ENCODE data around the gene FCGR3A.

FCGR3A gene

DNA sequence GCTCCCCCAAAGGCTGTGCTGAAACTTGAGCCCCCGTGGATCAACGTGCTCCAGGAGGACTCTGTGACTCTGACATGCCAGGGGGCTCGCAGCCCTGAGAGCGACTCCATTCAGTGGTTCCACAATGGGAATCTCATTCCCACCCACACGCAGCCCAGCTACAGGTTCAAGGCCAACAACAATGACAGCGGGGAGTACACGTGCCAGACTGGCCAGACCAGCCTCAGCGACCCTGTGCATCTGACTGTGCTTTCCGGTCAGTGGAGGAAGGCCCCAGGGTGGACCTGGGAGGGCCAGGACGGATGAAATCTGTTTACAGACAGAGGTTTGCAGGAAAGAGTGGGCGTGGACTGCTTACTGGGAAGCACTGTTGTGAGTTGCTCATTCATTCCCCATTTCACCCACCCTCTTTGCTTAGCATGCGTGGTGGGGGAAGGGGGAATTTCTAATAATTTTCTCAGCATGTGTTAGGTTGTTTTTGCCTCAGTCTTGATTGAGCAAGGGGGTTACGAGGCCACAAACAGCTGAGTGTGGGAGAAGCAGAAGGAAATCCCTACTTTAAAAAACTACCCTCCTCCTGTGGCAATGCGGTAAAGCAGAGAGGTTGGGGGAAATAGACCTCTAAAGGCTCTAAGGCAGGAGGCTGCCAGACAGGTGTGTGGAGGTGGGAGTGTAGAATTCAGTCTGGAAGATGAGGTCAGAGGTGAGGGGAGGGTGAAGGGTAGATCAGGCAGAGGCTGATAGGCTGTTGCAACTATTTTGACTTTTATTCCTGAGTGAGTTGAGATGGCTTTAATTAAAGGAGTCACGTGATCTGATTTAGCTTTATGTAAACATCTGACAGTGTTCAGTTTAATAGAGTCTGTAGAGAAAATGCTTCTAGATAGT lies 43.0 kb downstream of the FCGR3A start:
- DNase-seq (ENCODE audit: low read depth) = peak; percentile 93

DNA sequence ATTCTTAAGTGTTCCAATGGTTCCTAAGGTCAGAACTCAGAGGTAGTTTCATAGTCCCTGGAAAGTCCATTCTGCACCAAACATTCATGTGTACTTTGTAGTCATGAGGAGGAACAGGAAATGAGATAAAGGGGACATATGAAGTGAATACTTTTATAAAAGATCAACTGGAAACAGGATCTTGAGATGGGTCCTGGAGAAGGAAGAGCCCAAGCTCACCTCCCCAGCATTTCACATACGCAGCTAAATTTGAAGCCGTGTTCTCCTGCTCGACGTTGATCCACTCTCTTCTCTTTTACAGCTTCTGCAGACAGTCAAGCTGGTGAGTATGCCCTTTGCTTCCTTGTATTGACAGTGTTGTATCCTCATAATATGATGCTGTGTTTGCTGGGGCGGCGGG lies 43.9 kb downstream of the FCGR3A start:
- peak; percentile 40 for DNase-seq (ENCODE audit: low read depth)
- TF ChIP-seq POLR2A (IDR thresholded peaks at IDR 0.05; ENCODE audit: extremely low read depth, insufficient read length) (no peak), MYC (IDR thresholded peaks at IDR 0.05; ENCODE audit: low read depth, low read length) (no peak)
- TF ChIP-seq, protein P1, sequence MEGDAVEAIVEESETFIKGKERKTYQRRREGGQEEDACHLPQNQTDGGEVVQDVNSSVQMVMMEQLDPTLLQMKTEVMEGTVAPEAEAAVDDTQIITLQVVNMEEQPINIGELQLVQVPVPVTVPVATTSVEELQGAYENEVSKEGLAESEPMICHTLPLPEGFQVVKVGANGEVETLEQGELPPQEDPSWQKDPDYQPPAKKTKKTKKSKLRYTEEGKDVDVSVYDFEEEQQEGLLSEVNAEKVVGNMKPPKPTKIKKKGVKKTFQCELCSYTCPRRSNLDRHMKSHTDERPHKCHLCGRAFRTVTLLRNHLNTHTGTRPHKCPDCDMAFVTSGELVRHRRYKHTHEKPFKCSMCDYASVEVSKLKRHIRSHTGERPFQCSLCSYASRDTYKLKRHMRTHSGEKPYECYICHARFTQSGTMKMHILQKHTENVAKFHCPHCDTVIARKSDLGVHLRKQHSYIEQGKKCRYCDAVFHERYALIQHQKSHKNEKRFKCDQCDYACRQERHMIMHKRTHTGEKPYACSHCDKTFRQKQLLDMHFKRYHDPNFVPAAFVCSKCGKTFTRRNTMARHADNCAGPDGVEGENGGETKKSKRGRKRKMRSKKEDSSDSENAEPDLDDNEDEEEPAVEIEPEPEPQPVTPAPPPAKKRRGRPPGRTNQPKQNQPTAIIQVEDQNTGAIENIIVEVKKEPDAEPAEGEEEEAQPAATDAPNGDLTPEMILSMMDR (IDR thresholded peaks at IDR 0.05; ENCODE audit: low read depth, low read length) = no peak
- TF ChIP-seq, protein P2, sequence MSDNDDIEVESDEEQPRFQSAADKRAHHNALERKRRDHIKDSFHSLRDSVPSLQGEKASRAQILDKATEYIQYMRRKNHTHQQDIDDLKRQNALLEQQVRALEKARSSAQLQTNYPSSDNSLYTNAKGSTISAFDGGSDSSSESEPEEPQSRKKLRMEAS (IDR thresholded peaks at IDR 0.05; ENCODE audit: low read depth, low read length) = no peak
- peak overlapping the region; percentile 22 for H3K4me3 ChIP-seq (ENCODE audit: low read depth, low read length)

More for the DNA sequence above, 43.0 kb downstream of the FCGR3A start:
- H3K4me3 ChIP-seq (ENCODE audit: low read depth, low read length) = peak overlapping the region; percentile 22
- TF ChIP-seq MYC (IDR thresholded peaks at IDR 0.05; ENCODE audit: low read depth, low read length) = peak; percentile 89
- TF ChIP-seq, protein P1 (IDR thresholded peaks at IDR 0.05; ENCODE audit: low read depth, low read length) = no peak
- TF ChIP-seq, protein P2 (IDR thresholded peaks at IDR 0.05; ENCODE audit: low read depth, low read length) = peak; percentile 83; the same call in 1 of the 2 replicates

DNA sequence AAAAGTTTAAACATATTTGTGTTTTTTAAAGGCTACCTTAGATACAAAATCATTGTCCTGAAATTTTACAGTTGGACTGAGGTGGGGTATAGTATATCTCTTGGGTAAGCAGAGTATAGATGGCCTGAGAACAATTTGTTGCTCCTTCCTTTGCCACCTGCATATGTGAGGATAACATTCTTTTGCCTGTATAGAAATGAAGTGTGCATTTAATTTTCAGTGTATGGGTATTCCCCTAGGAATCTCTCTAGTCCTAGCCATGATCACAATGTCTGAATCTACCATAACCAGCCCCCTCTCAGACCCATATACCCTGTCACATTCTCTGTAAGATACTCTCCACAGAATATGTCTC lies 46.2 kb downstream of the FCGR3A start:
- no peak for DNase-seq (ENCODE audit: low read depth)
- no peak for TF ChIP-seq POLR2A (IDR thresholded peaks at IDR 0.05; ENCODE audit: extremely low read depth, insufficient read length)
- TF ChIP-seq, protein P2 (IDR thresholded peaks at IDR 0.05; ENCODE audit: low read depth, low read length) = no peak
- TF ChIP-seq, protein P1 (IDR thresholded peaks at IDR 0.05; ENCODE audit: low read depth, low read length) = no peak
- no peak for TF ChIP-seq MYC (IDR thresholded peaks at IDR 0.05; ENCODE audit: low read depth, low read length)
- no peak overlapping the region for H3K4me3 ChIP-seq (ENCODE audit: low read depth, low read length)

DNA sequence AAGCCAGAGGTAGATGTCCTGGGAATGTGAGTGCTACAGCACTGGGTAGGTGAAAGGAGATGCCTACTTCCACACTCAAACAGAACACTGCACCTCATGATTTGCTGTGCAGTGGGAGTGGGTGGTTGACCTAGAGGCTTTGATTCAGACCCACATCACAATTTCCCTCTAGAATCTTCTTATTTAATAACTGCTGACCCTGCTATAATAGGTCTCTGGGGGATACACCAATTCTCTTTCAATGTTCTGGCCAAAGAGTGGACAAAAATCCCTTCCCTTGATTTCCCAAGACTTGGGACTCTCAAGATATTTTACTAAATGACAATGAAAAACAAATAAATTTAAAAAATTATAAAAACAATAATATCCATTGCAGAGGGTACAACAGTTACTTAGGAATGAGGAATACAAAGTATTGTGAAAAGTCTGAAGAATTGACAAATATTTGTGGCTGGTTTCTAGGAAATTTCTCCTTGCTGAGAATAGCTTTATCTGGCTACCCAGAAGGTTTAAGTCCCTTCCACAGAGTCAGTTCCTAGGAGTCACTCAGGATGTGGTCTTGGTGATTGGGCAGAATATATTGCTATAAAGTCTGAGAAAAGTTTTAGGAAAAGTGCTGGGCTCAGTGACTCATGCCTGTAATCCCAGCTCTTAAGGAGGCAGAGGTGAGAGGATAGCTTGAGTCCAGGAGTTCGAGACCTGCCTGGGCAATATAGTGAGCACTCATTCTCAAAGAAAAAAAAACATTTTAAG lies 46.8 kb downstream of the FCGR3A start:
- H3K4me3 ChIP-seq (ENCODE audit: low read depth, low read length) = no peak overlapping the region
- peak; percentile 25 for DNase-seq (ENCODE audit: low read depth)
- TF ChIP-seq MYC (IDR thresholded peaks at IDR 0.05; ENCODE audit: low read depth, low read length) (no peak), POLR2A (IDR thresholded peaks at IDR 0.05; ENCODE audit: extremely low read depth, insufficient read length) (no peak)
- TF ChIP-seq, protein P2 (IDR thresholded peaks at IDR 0.05; ENCODE audit: low read depth, low read length) = no peak
- TF ChIP-seq, protein P1 (IDR thresholded peaks at IDR 0.05; ENCODE audit: low read depth, low read length) = no peak

DNA sequence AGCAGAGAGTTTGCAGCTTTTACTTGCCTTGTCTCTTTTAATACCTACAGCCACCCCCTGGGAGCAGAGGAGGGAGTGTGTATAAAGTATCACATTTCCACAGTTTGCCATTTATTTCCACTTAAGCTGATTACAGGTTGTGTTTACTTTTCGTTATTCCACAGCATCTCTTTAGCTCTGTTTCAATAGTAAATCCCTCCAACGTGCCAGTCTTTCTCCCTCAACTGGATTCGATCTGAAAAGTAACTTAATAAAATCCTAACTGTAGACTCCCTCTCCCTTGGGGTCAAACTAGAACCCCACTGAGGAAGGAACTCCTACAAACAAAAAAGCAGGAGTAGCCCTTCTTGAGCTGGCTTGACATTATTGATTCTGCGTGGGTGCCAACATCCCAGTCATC lies 47.4 kb downstream of the FCGR3A start:
- TF ChIP-seq MYC (IDR thresholded peaks at IDR 0.05; ENCODE audit: low read depth, low read length) = no peak
- TF ChIP-seq, protein P2 (IDR thresholded peaks at IDR 0.05; ENCODE audit: low read depth, low read length) = no peak
- TF ChIP-seq, protein P1 (IDR thresholded peaks at IDR 0.05; ENCODE audit: low read depth, low read length) = no peak
- TF ChIP-seq POLR2A (IDR thresholded peaks at IDR 0.05; ENCODE audit: extremely low read depth, insufficient read length) = no peak
- DNase-seq (ENCODE audit: low read depth) = no peak
- H3K4me3 ChIP-seq (ENCODE audit: low read depth, low read length) = no peak overlapping the region

Measured in NB4 (cell line).